ENCODE data around the gene SH2D2A. TPM values are rescaled to one million over a fixed set of nuclear protein-coding genes. Genes with fewer than 3 reads are reported as not detected.
A peak's percentile ranks its signal among the peaks of the same experiment; 100 is the strongest.

SH2D2A gene
- total RNA-seq, 1 donor from 2014 or later = 3.5 TPM

DNA sequence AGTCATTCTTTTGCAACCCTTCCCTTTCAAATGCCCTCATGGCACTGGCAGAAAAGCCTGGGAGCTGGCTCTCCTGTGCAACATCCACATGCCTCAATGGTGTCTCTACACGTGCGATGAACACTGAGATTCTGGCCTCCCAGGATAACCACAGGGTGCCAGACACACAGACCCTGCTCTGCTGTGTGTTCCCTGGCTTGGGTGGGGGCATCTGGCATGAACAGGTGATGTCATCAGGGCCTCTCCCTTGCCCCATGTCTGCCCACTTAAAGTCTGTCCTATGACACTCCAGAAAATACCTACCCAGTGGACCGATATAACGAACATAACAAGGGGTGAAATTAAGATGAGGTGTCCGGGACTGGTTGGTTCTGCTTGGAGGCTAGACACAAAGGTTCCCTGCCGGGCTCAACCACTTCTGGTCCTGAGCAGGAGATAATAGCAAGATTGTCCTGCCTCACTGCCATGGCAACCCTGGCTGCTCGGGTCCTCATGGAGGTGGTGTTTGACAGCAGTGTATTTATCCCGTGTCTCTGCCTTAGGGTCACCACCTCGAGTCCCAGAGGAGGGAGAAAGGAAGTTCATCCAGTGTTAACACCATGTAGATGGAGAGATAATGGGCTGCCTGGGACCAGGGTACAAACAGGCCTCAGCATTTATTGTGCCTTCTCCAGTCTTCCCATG lies 22.9 kb upstream of the SH2D2A start:
- H3K27me3 ChIP-seq (ENCODE audit: low read depth) = peaks cover 62% of the 10 kb centered on the region
- TF ChIP-seq CTCF (IDR thresholded peaks at IDR 0.05) = no peak
- ATAC-seq (no peak), DNase-seq (no peak)
- H3K36me3 ChIP-seq = no peaks in the 10 kb centered on the region
- H3K4me1 ChIP-seq = peaks cover under 1% of the 10 kb centered on the region
- no peak overlapping the region for H3K4me3 ChIP-seq
- H3K27ac ChIP-seq = no peak overlapping the region
- H3K9me3 ChIP-seq = no peaks in the 10 kb centered on the region
- intact Hi-C loops (cut with DNase I) = no loop called here

GRCh38 chr1:156838972-156839371 lies 22.3 kb upstream of the SH2D2A start:
- intact Hi-C loops (cut with DNase I) = no loop called here

GRCh38 chr1:156836892-156837291 lies 20.2 kb upstream of the SH2D2A start:
- Histone ChIP-seq H3K27me3 (ENCODE audit: low read depth) (peaks cover 41% of the 10 kb centered on the region), H3K9me3 (no peaks in the 10 kb centered on the region)
- intact Hi-C loops (cut with DNase I) = no loop called here

More at GRCh38 chr1:156838972-156839371, 22.3 kb upstream of the SH2D2A start:
- no peak for DNase-seq
- TF ChIP-seq CTCF (IDR thresholded peaks at IDR 0.05) = peak; percentile 82
- H3K27me3 ChIP-seq (ENCODE audit: low read depth) = peaks cover 56% of the 10 kb centered on the region
- no peaks in the 10 kb centered on the region for H3K9me3 ChIP-seq
- no peak overlapping the region for H3K27ac ChIP-seq
- ATAC-seq = peak; percentile 37 to 58
- no peak overlapping the region for H3K4me3 ChIP-seq
- no peaks in the 10 kb centered on the region for H3K4me1 ChIP-seq
- no peaks in the 10 kb centered on the region for H3K36me3 ChIP-seq

GRCh38 chr1:156836041-156836654 lies 19.5 kb upstream of the SH2D2A start:
- Histone ChIP-seq H3K9me3 (no peaks in the 10 kb centered on the region), H3K27me3 (ENCODE audit: low read depth) (peaks cover 35% of the 10 kb centered on the region), H3K4me1 (no peaks in the 10 kb centered on the region), H3K36me3 (no peaks in the 10 kb centered on the region), H3K4me3 (no peak overlapping the region), H3K27ac (no peak overlapping the region)
- intact Hi-C loops (cut with DNase I) = no loop called here
- TF ChIP-seq CTCF (IDR thresholded peaks at IDR 0.05) = no peak
- DNase-seq (no peak), ATAC-seq (no peak)

More at GRCh38 chr1:156836892-156837291, 20.2 kb upstream of the SH2D2A start:
- TF ChIP-seq CTCF (IDR thresholded peaks at IDR 0.05) = no peak
- H3K4me3 ChIP-seq = no peak overlapping the region
- H3K36me3 ChIP-seq = no peaks in the 10 kb centered on the region
- ATAC-seq (no peak), DNase-seq (no peak)
- no peaks in the 10 kb centered on the region for H3K4me1 ChIP-seq
- no peak overlapping the region for H3K27ac ChIP-seq

GRCh38 chr1:156834322-156834721 lies 17.7 kb upstream of the SH2D2A start:
- no peak for TF ChIP-seq CTCF (IDR thresholded peaks at IDR 0.05)
- peaks cover 21% of the 10 kb centered on the region for H3K27me3 ChIP-seq (ENCODE audit: low read depth)
- no peaks in the 10 kb centered on the region for H3K4me1 ChIP-seq
- intact Hi-C loops (cut with DNase I) = no loop called here
- ATAC-seq (no peak), DNase-seq (no peak)
- no peaks in the 10 kb centered on the region for H3K36me3 ChIP-seq
- no peak overlapping the region for H3K4me3 ChIP-seq
- no peaks in the 10 kb centered on the region for H3K9me3 ChIP-seq
- no peak overlapping the region for H3K27ac ChIP-seq
